Uterus (tissue), 4 donors: ENCODE data around the gene ZCCHC7. TPM values are rescaled to one million over a fixed set of nuclear protein-coding genes. Genes with fewer than 3 reads are reported as not detected.

Source experiments
- DNase-seq, 2 donors: peaks; one replicate each; pipeline ENCODE4 v3.0.0-alpha.2; 2019 to 2020
- H3K27ac ChIP-seq, 2 donors: fragments of 200-600 bp; sonication (generic); 1 replicate in 1 of 2; 2 replicates in 1 of 2; pipeline ENCODE4 v1.5.1; 2016 to 2018
- H3K27me3 ChIP-seq, 2 donors: fragments of 200-600 bp; sonication (generic); one replicate each; pipeline ENCODE4 v1.5.1; 2018 to 2019; ENCODE audit warnings: control low read depth in 1 of 2
- H3K36me3 ChIP-seq, 2 donors: fragments of 200-600 bp; sonication (generic); one replicate each; pipeline ENCODE4 v1.5.1; 2019; ENCODE audit warnings: control low read depth in 1 of 2
- H3K4me1 ChIP-seq, 2 donors: fragments of 200-600 bp; sonication (generic); one replicate each; pipeline ENCODE4 v1.5.1; 2018 to 2019; ENCODE audit warnings: control low read depth in 1 of 2
- H3K4me3 ChIP-seq, 2 donors: fragments of 200-600 bp; sonication (generic); 1 replicate in 1 of 2; 2 replicates in 1 of 2; pipeline ENCODE4 v1.5.1; 2018 to 2019; ENCODE audit warnings: mild to moderate bottlenecking in 1 of 2
- H3K9me3 ChIP-seq, 2 donors: fragments of 200-600 bp; sonication (generic); one replicate each; pipeline ENCODE4 v1.5.1; 2019; ENCODE audit warnings: control low read depth in 1 of 2
- POLR2A ChIP-seq, 2 donors: fragments of 450-650 bp; IDR thresholded peaks; one replicate each; pipeline ENCODE4 v1.6.1; 2016; ENCODE audit warnings: antibody characterized with exemption in 2 of 2, mild to moderate bottlenecking in 1 of 2, moderate library complexity in 1 of 2
- intact Hi-C: fragments of 100-400 bp; cut with DNase I; formaldehyde crosslinking; loops from one replicate; pipeline ENCODE4 v1.15.1; 2023; ENCODE audit warnings: low total_unique reads
- total RNA-seq, 4 donors: library from RNA; depleted of rRNA in 3 of 4; stranded (reverse); fragments of >200 nt in 3 of 4; gene quantifications; one replicate each; pipeline versions ENCODE4 v1.1.0 to v1.2.4, GENCODE V29; 2014 to 2023
- TF ChIP-seq, protein P1 (sequence below), 4 experiments: fragments of 200-600 bp in 2 of 4; fragments of 450-650 bp in 2 of 4; sonication (generic) in 2 of 4; IDR thresholded peaks; one replicate each; pipeline ENCODE4 v1.5.1; 2016 to 2019; ENCODE audit warnings: antibody characterized with exemption in 4 of 4, mild to moderate bottlenecking in 2 of 4, moderate library complexity in 1 of 4
- donor health status: DM: yes; HTN: yes; CAD: no.

The ZCCHC7 gene
- total RNA-seq, 4 donors from 2014 or later, result 15.6 to 37.4 (median 30.2) TPM

DNA sequence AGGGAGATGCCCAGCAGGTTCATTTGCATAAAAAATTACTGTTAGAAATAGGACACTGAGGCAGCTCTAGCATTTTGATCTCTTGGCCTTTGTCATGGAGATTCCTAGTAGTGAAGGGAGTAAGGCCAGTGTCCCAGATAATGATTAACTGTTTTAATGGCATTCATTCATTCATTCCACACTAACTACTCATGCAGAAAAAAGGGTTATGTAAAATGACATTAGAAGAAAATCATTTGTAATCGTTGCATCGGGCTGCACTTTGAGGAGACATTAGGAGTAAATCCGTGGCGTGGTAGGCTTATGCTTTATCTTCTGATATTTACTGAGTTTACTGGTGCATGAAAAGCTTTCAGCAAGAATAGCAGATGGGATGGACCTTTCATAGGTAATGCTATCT is 219.5 kb downstream of the ZCCHC7 start:
- H3K4me1 ChIP-seq, result no peaks in the 10 kb centered on the region
- intact Hi-C loops, result no loop called here
- no peak for DNase-seq
- no peaks in the 10 kb centered on the region for H3K9me3 ChIP-seq
- no peaks in the 10 kb centered on the region for H3K27me3 ChIP-seq
- no peak overlapping the region for H3K4me3 ChIP-seq
- TF ChIP-seq, protein P1, sequence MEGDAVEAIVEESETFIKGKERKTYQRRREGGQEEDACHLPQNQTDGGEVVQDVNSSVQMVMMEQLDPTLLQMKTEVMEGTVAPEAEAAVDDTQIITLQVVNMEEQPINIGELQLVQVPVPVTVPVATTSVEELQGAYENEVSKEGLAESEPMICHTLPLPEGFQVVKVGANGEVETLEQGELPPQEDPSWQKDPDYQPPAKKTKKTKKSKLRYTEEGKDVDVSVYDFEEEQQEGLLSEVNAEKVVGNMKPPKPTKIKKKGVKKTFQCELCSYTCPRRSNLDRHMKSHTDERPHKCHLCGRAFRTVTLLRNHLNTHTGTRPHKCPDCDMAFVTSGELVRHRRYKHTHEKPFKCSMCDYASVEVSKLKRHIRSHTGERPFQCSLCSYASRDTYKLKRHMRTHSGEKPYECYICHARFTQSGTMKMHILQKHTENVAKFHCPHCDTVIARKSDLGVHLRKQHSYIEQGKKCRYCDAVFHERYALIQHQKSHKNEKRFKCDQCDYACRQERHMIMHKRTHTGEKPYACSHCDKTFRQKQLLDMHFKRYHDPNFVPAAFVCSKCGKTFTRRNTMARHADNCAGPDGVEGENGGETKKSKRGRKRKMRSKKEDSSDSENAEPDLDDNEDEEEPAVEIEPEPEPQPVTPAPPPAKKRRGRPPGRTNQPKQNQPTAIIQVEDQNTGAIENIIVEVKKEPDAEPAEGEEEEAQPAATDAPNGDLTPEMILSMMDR (IDR thresholded peaks at IDR 0.05), result no peak
- no peak for TF ChIP-seq POLR2A (IDR thresholded peaks at IDR 0.05)
- no peak overlapping the region for H3K27ac ChIP-seq
- no peaks in the 10 kb centered on the region for H3K36me3 ChIP-seq

DNA sequence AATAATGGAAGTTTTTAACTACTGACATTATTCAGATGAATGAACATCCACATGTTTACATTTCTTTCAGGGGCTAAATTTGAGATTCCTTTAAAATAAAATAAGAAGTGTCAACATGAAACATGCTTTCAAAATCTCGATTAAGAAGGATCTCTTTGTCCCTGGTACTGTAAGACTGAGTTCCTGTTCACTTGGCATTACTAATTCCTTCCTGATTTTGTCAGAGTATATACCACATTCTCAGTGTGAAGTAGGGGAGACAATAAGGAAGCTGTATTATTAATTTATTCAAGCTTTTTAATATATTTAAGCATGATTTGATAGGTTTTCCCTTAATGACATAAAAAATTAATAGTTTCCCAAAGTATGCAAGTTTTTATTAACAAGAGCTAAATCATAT is 220.6 kb downstream of the ZCCHC7 start:
- H3K4me3 ChIP-seq, result no peak overlapping the region
- TF ChIP-seq POLR2A (IDR thresholded peaks at IDR 0.05), result no peak
- TF ChIP-seq, protein P1 (IDR thresholded peaks at IDR 0.05), result no peak
- H3K27ac ChIP-seq, result no peak overlapping the region
- no peak for DNase-seq
- H3K4me1 ChIP-seq, result no peaks in the 10 kb centered on the region
- no peaks in the 10 kb centered on the region for H3K27me3 ChIP-seq
- intact Hi-C loops, result no loop called here
- H3K36me3 ChIP-seq, result no peaks in the 10 kb centered on the region
- H3K9me3 ChIP-seq, result no peaks in the 10 kb centered on the region

DNA sequence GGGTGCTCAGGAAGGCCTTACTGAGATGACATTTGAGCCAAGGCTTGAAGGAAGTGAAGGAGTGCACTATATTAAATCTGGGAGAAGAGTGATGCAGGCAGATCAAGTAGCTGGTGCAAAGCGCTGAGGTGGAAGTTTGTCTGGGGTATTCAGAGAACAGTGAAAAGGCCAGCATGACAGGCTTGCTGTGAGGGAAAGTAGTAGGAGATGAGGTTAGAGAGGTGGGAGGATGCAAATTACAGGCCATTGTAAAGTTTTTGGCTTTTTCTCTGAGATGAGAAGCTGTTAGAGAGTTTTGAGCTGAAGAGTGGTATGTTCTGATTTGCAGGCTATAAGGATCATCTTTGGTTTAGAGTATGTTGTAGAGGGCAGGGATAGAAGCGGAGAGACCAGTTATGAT is 221.3 kb downstream of the ZCCHC7 start:
- DNase-seq, result no peak
- no peaks in the 10 kb centered on the region for H3K9me3 ChIP-seq
- no peak for TF ChIP-seq POLR2A (IDR thresholded peaks at IDR 0.05)
- TF ChIP-seq, protein P1 (IDR thresholded peaks at IDR 0.05), result no peak
- H3K27ac ChIP-seq, result no peak overlapping the region
- intact Hi-C loops, result no loop called here
- H3K36me3 ChIP-seq, result no peaks in the 10 kb centered on the region
- H3K4me3 ChIP-seq, result no peak overlapping the region
- H3K4me1 ChIP-seq, result no peaks in the 10 kb centered on the region
- H3K27me3 ChIP-seq, result no peaks in the 10 kb centered on the region

DNA sequence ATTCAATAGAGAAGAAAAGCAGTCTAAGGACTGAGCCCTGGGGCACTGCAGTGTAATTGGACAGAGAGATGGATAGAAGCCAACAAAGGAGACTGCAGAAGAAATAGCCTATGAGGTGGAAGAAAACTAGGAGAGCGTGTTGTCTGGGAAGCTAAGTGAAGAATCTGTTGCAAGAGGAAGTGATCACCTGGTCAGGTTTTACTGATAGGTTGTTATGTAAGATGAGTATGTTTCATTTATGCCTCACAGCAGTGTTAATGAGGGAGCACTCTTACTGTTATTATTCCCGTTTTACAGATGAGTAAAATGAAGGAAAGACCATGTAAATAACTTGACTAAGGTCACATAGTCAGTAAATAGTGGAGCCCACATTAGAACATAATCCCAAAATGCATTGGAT is 222.1 kb downstream of the ZCCHC7 start:
- H3K4me1 ChIP-seq, result no peaks in the 10 kb centered on the region
- H3K9me3 ChIP-seq, result no peaks in the 10 kb centered on the region
- H3K36me3 ChIP-seq, result no peaks in the 10 kb centered on the region
- H3K4me3 ChIP-seq, result no peak overlapping the region
- intact Hi-C loops, result no loop called here
- H3K27ac ChIP-seq, result no peak overlapping the region
- TF ChIP-seq, protein P1 (IDR thresholded peaks at IDR 0.05), result no peak
- no peak for TF ChIP-seq POLR2A (IDR thresholded peaks at IDR 0.05)
- no peak for DNase-seq
- H3K27me3 ChIP-seq, result no peaks in the 10 kb centered on the region

DNA sequence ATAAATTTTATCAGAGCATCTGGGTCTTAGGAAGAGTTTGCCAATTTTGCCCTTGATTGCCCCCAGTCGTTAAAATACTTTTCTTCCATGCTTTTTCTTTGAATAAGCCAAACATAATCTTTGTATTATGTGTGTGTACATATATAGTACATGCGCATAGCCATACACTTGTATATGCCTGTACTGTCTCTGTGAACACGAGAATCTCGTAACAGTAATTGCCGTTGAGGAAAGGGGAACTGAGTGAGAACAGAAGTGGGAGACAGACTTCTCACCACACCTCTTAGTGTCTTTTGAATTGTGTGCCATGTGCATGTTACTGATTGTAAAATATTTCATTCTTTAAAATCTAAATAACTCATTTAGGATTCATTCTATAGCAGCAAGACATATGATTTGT is 222.5 kb downstream of the ZCCHC7 start:
- DNase-seq, result no peak
- H3K36me3 ChIP-seq, result no peaks in the 10 kb centered on the region
- no peaks in the 10 kb centered on the region for H3K27me3 ChIP-seq
- intact Hi-C loops, result no loop called here
- no peak for TF ChIP-seq POLR2A (IDR thresholded peaks at IDR 0.05)
- TF ChIP-seq, protein P1 (IDR thresholded peaks at IDR 0.05), result no peak
- no peaks in the 10 kb centered on the region for H3K9me3 ChIP-seq
- no peak overlapping the region for H3K27ac ChIP-seq
- H3K4me3 ChIP-seq, result no peak overlapping the region
- no peaks in the 10 kb centered on the region for H3K4me1 ChIP-seq
